Dendritic cell treated with granulocyte-macrophage colony-stimulating factor and Interleukin-4, amounts not matched to agents 40 ng/mL and 50 ng/mL, for 4 days (primary cell): Measurements from ENCODE around the gene SOX18.

Experiments
- H3K27ac Mint-ChIP-seq: one replicate; pipeline ENCODE4 v1.8.0; 2022; ENCODE audit warnings: mild to moderate bottlenecking, mixed read lengths
- H3K27me3 Mint-ChIP-seq: one replicate; pipeline ENCODE4 v1.8.0; 2022; ENCODE audit warnings: mild to moderate bottlenecking, mixed read lengths
- H3K36me3 Mint-ChIP-seq: one replicate; pipeline ENCODE4 v1.8.0; 2022; ENCODE audit warnings: low read depth, mixed read lengths
- H3K4me1 Mint-ChIP-seq: one replicate; pipeline ENCODE4 v1.8.0; 2022; ENCODE audit warnings: low read depth, mixed read lengths
- H3K4me3 Mint-ChIP-seq: one replicate; pipeline ENCODE4 v1.8.0; 2022; ENCODE audit warnings: mild to moderate bottlenecking, moderate library complexity, mixed read lengths
- H3K9me3 Mint-ChIP-seq: one replicate; pipeline ENCODE4 v1.8.0; 2022; ENCODE audit warnings: mixed read lengths
- intact Hi-C: fragments of 100-400 bp; cut with micrococcal nuclease; formaldehyde crosslinking; loops from one replicate; pipeline ENCODE4 v1.15.0; 2022

Gene SOX18

GRCh38 chr20:64077094-64077493 lies 27.7 kb upstream of the SOX18 start:
- Mint-ChIP-seq H3K27ac (peak overlapping the region; percentile 92), H3K4me1 (peaks cover 76% of the 10 kb centered on the region), H3K4me3 (peak overlapping the region; percentile 98), H3K9me3 (no peaks in the 10 kb centered on the region), H3K27me3 (no peaks in the 10 kb centered on the region), H3K36me3 (peaks cover 82% of the 10 kb centered on the region)
- intact Hi-C loops, result no loop called here

GRCh38 chr20:64076061-64076997 lies 26.9 kb upstream of the SOX18 start:
- H3K9me3 Mint-ChIP-seq, result no peaks in the 10 kb centered on the region
- peak overlapping the region; percentile 92 for H3K27ac Mint-ChIP-seq
- intact Hi-C loops, result no loop called here
- peaks cover 74% of the 10 kb centered on the region for H3K4me1 Mint-ChIP-seq
- H3K4me3 Mint-ChIP-seq, result peak overlapping the region; percentile 98
- H3K36me3 Mint-ChIP-seq, result peaks cover 89% of the 10 kb centered on the region
- H3K27me3 Mint-ChIP-seq, result no peaks in the 10 kb centered on the region

DNA sequence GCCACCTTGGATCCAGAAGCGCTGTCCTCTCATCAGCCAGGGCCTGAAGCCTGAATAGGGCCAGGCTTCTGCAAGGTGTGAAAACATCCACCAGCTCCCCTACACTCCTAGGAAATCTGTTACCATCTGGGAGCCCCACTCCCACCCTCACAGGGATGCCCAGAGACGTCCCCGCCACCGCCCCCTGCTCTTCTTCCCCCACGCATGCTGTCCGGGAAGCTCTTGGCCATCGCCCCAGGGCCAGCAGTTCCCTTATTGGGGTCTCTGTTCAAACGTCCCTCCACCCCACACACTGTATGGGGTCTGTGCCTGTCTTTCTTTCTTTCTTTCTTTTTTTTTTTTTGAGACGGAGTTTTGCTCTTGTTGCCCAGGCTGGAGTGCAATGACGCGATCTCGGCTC lies 26.1 kb upstream of the SOX18 start:
- Mint-ChIP-seq H3K4me1 (peaks cover 74% of the 10 kb centered on the region), H3K36me3 (peaks cover 87% of the 10 kb centered on the region), H3K9me3 (no peaks in the 10 kb centered on the region), H3K27me3 (no peaks in the 10 kb centered on the region), H3K4me3 (peak overlapping the region; percentile 98), H3K27ac (peak overlapping the region; percentile 92)
- intact Hi-C loops, result no loop called here

- Mint-ChIP-seq H3K9me3 (no peaks in the 10 kb centered on the region), H3K4me3 (peak overlapping the region; percentile 2), H3K27ac (no peak overlapping the region), H3K27me3 (no peaks in the 10 kb centered on the region), H3K4me1 (peaks cover 69% of the 10 kb centered on the region), H3K36me3 (peaks cover 81% of the 10 kb centered on the region)
- intact Hi-C loops, result no loop called here
These were observed 25.5 kb upstream of the SOX18 start for GRCh38 chr20:64074963-64075362.

GRCh38 chr20:64074184-64074789 lies 24.8 kb upstream of the SOX18 start:
- no peak overlapping the region for H3K4me3 Mint-ChIP-seq
- H3K36me3 Mint-ChIP-seq, result peaks cover 79% of the 10 kb centered on the region
- no peak overlapping the region for H3K27ac Mint-ChIP-seq
- H3K4me1 Mint-ChIP-seq, result peaks cover 68% of the 10 kb centered on the region
- no peaks in the 10 kb centered on the region for H3K27me3 Mint-ChIP-seq
- intact Hi-C loops, result no loop called here
- H3K9me3 Mint-ChIP-seq, result no peaks in the 10 kb centered on the region

- Mint-ChIP-seq H3K27ac (no peak overlapping the region), H3K4me1 (peaks cover 65% of the 10 kb centered on the region), H3K27me3 (peaks cover 5% of the 10 kb centered on the region), H3K4me3 (no peak overlapping the region), H3K36me3 (peaks cover 73% of the 10 kb centered on the region), H3K9me3 (no peaks in the 10 kb centered on the region)
- intact Hi-C loops, result no loop called here
These were observed 24.2 kb upstream of the SOX18 start for GRCh38 chr20:64073476-64074183.

DNA sequence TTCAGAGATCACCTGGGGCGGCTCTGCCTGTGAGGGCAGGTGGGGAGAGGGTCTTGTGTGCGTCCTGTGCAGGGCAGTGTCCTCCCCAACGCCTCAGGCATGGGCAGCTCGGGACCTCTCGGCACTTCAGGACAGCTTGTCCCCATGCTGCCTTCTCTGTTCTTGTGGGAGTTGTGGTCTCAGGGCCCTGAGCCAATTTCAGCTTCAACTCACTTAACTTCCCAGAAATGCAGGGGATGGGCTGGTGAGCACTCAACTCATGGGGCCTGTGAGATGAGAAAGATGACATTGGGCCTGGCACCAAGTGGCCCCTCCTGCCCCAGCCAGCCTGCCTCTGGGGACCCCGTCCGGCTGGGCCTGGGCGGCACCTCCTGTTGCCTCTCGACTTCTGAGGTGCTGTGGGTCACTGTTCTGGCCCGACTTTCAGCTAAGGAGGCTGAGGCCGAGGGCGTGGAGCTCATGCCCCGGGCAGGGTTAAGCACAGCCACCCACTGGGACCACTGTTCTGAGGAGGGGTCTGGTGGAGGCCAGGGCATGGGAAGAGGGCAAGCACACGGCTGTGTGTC lies 23.1 kb upstream of the SOX18 start:
- peaks cover 65% of the 10 kb centered on the region for H3K4me1 Mint-ChIP-seq
- no peak overlapping the region for H3K4me3 Mint-ChIP-seq
- intact Hi-C loops, result no loop called here
- H3K27me3 Mint-ChIP-seq, result peaks cover 13% of the 10 kb centered on the region
- peak overlapping the region; percentile 23 for H3K27ac Mint-ChIP-seq
- peaks cover 62% of the 10 kb centered on the region for H3K36me3 Mint-ChIP-seq
- H3K9me3 Mint-ChIP-seq, result no peaks in the 10 kb centered on the region

DNA sequence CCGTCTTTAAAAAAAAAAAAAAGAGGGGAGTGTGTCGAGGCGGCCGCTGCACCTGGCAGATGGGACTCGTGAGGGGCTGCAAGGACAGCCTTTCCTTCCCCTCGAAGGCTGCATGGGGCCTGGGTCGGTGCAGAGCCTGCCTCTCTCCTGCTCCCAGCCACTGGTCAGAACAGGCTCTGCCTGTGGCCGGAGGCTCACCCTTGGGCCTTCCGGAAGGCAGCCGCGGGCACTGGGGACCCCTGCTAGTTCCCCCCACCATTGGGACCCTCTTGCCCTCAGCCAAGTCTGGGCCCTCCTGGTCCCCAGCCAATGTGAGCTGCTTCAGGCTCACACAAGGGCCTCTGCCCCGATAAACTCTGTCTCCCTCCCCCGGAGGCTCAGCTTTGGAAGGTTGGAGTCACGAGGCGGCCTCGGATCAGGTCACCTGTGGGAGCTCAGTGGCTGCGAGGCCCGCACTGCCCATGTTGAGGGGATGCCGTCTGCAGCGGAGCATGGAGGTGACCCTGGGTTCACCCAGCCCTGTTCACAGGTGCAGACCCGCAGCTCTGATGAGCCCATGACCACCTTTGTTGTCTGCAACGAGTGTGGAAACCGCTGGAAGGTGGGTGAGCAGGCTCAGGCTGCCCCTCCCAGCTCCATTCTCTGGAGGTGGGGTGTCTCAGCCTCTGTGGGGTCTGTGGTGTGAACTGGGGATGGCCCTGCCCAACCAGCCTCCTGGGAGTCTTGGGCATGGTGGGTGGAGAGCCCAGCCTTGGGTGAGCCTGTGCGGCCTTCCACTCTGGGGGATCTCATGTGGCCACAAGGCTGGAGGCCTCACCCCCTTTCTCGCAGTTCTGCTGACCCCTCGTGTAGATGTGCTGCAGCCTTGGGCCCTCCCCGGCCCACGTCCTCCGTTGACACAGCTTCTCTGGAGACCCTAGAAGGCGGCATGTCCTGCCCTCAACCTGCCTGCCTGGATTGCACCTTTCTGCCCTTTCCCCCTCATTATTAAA lies 22.2 kb upstream of the SOX18 start:
- no peak overlapping the region for H3K4me3 Mint-ChIP-seq
- peaks cover 73% of the 10 kb centered on the region for H3K4me1 Mint-ChIP-seq
- H3K9me3 Mint-ChIP-seq, result no peaks in the 10 kb centered on the region
- peaks cover 53% of the 10 kb centered on the region for H3K36me3 Mint-ChIP-seq
- intact Hi-C loops, result no loop called here
- H3K27ac Mint-ChIP-seq, result peak overlapping the region; percentile 14
- H3K27me3 Mint-ChIP-seq, result peaks cover 17% of the 10 kb centered on the region

DNA sequence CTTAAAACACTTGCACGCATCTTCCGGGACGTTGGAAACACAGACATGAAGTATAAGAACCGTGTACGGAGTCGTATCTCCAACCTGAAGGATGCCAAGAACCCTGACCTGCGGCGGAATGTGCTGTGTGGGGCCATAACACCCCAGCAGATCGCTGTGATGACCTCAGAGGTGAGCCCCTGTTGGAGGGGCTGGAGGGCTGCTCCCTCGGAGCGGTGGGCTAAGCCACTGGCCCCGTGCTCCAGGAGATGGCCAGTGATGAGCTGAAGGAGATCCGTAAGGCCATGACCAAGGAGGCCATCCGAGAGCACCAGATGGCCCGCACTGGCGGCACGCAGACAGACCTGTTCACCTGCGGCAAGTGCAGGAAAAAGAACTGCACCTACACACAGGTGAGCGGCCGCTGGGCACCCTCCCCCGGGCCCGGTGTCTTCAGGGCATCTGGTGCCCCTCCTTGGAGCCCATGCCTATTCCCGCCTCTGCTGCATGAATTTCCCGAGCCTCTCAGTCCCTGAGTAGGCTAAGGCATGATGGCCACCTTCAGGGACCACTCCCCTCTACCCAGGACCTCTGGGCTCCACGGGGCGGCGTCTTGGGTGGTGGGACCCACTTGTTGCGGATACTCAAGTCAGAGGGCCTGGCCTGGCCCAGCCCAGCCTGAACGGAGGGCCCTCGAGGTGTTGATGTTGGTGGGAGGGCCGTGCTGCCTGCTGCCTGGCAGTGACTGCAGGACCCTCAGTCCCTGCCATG lies 21.0 kb upstream of the SOX18 start:
- H3K27ac Mint-ChIP-seq, result peak overlapping the region; percentile 14
- H3K4me3 Mint-ChIP-seq, result no peak overlapping the region
- H3K36me3 Mint-ChIP-seq, result peaks cover 40% of the 10 kb centered on the region
- H3K4me1 Mint-ChIP-seq, result peaks cover 73% of the 10 kb centered on the region
- H3K27me3 Mint-ChIP-seq, result peaks cover 24% of the 10 kb centered on the region
- intact Hi-C loops, result no loop called here
- no peaks in the 10 kb centered on the region for H3K9me3 Mint-ChIP-seq

DNA sequence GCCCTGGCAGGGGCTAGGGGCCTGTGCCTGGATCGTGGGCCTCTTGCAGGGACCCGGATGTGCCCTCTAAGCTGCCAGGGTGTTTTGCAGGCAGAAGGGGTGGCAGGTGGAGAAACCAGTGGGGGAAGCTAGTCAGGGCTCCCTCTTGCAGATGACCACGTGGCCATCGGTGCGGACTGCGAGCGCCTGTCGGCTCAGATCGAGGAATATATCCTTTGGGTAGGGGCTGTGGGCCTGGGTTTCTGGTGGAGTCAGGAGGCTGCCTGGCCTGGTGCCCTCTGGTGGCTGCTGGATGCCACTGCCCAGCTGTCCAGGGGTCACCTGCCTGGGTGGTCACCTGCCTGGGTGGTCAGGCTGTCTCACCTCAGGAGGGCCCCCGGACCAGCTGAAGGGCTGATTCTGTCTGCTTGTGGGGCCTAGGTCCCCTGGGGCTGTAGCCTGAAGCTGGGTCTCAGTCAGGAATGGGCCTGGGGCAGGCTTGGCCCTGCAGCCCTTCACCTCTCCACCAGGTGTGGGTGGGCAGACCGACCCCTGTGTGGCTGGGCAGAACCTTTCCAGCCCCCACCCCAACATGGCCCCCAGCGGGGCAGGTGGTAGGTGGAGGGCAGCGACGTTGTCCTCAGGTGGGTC lies 20.3 kb upstream of the SOX18 start:
- intact Hi-C loops, result no loop called here
- Mint-ChIP-seq H3K9me3 (no peaks in the 10 kb centered on the region), H3K27ac (no peak overlapping the region), H3K27me3 (peaks cover 28% of the 10 kb centered on the region), H3K4me3 (no peak overlapping the region), H3K4me1 (peaks cover 73% of the 10 kb centered on the region), H3K36me3 (peaks cover 34% of the 10 kb centered on the region)

DNA sequence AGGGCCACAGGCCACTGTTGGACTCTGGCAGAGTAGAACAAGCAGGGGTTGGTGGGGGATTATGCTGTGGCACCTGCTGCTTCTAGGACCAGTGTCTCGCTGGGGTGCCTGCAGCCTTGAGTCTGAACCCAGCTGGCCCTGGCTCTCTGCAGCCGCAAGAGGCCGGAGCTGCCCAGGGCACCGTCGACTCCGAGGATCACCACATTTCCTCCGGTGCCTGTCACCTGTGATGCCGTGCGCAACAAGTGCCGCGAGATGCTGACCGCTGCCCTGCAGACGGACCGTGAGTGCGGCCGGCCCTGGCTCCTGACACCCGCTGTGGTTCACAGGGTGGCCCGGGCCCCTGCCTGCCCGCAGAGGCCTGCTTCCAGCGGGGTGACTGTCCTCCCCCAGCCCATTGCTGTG lies 19.8 kb upstream of the SOX18 start:
- H3K9me3 Mint-ChIP-seq, result no peaks in the 10 kb centered on the region
- intact Hi-C loops, result no loop called here
- H3K27ac Mint-ChIP-seq, result no peak overlapping the region
- peaks cover 73% of the 10 kb centered on the region for H3K4me1 Mint-ChIP-seq
- H3K36me3 Mint-ChIP-seq, result peaks cover 28% of the 10 kb centered on the region
- no peak overlapping the region for H3K4me3 Mint-ChIP-seq
- peaks cover 34% of the 10 kb centered on the region for H3K27me3 Mint-ChIP-seq
